Keratinocyte (primary cell): ENCODE measurements around the gene SPOPL.

Experiments
- EZH2 ChIP-seq: IDR thresholded peaks from one replicate; pipeline ENCODE4 v1.6.1; 2012; ENCODE audit warnings: inconsistent platforms, mild to moderate bottlenecking, low read length, moderate library complexity
- TF ChIP-seq, protein P1 (sequence below), 3 experiments: IDR thresholded peaks in 1 of 3; conservative IDR thresholded peaks in 1 of 3; optimal IDR thresholded peaks in 1 of 3; 2 replicates in 2 of 3; 3 replicates in 1 of 3; pipeline versions ENCODE3 to v1.5.1; 2011; ENCODE audit warnings: low read length in 3 of 3, mild to moderate bottlenecking in 3 of 3, moderate library complexity in 2 of 3, control low read depth in 1 of 3, inconsistent platforms in 1 of 3; ENCODE audit not compliant: insufficient read depth in 2 of 3; ENCODE audit errors: extremely low read depth in 1 of 3

DNA sequence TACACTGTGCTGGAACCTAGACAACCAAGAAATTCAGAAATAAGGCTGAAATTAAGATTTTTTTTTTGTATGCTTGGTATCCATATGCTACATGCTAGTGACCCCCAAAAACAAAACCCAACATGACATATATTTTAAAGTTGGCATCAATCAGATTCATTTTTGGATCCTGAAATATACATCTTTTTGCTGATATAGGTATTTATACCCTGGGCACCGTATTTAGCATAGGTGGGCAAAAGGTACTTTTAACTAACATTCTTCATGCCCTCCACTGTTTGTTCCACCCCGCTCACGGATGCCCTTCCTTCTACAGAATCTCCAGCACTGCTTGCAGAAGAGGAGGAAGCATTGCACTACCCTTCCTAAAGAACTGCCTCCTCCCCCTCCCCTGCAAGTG is 52.6 kb downstream of the SPOPL start:
- TF ChIP-seq EZH2, result no peak
- TF ChIP-seq, protein P1, sequence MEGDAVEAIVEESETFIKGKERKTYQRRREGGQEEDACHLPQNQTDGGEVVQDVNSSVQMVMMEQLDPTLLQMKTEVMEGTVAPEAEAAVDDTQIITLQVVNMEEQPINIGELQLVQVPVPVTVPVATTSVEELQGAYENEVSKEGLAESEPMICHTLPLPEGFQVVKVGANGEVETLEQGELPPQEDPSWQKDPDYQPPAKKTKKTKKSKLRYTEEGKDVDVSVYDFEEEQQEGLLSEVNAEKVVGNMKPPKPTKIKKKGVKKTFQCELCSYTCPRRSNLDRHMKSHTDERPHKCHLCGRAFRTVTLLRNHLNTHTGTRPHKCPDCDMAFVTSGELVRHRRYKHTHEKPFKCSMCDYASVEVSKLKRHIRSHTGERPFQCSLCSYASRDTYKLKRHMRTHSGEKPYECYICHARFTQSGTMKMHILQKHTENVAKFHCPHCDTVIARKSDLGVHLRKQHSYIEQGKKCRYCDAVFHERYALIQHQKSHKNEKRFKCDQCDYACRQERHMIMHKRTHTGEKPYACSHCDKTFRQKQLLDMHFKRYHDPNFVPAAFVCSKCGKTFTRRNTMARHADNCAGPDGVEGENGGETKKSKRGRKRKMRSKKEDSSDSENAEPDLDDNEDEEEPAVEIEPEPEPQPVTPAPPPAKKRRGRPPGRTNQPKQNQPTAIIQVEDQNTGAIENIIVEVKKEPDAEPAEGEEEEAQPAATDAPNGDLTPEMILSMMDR (optimal IDR thresholded peaks at IDR 0.05 in 1 of 3, IDR thresholded peaks at IDR 0.05 in 1 of 3, conservative IDR thresholded peaks at IDR 0.05 in 1 of 3; ENCODE audit: extremely low read depth in 1 of 3, insufficient read depth in 2 of 3, low read length in 3 of 3), result no peak
